ENCODE data around the gene GLYATL1B. TPM values are rescaled to one million over a fixed set of nuclear protein-coding genes. Genes with fewer than 3 reads are reported as not detected.

GLYATL1B gene
- total RNA-seq, 1 experiment from 2014 or later = not detected

GRCh38 chr11:59144096-59144495 is 58.0 kb downstream of the GLYATL1B start:
- Histone ChIP-seq H3K4me2 (ENCODE audit: low read depth, low read length, poor library complexity, severe bottlenecking) (peak overlapping the region; percentile 98), H3K79me2 (ENCODE audit: low read length) (peaks cover 18% of the 10 kb centered on the region), H2AFZ (ENCODE audit: low read length) (peak overlapping the region; percentile 49; the same call in 1 of the 2 replicates), H3K27ac (ENCODE audit: low read length) (peak overlapping the region; percentile 76), H3K4me1 (ENCODE audit: low read length) (peaks cover 63% of the 10 kb centered on the region), H3K4me3 (ENCODE audit: low read length) (peak overlapping the region; percentile 94), H3K9me2 (replicated peaks; ENCODE audit: insufficient read depth, low read length) (no peaks in the 10 kb centered on the region), H3K9ac (ENCODE audit: low read length) (peak overlapping the region; percentile 74), H4K20me1 (ENCODE audit: insufficient read depth, low read depth, low read length) (no peaks in the 10 kb centered on the region), H3K9me3 (ENCODE audit: low read length) (no peaks in the 10 kb centered on the region), H3K27me3 (ENCODE audit: low read length) (no peaks in the 10 kb centered on the region), H3K36me3 (ENCODE audit: insufficient read depth, low read length) (peaks cover 28% of the 10 kb centered on the region)
- peak; percentile 54 for DNase-seq

Other genes starting within 250 kb of the GLYATL1B start
- gene GLYATL2, start 241.6 kb upstream of the GLYATL1B start, total RNA-seq (2014; rRNA removed; shearing (Covaris generic); ENCODE audit: low replicate concordance) = not detected in 2 replicates
- gene GLYATL1, start 146.8 kb upstream of the GLYATL1B start, total RNA-seq (2014; rRNA removed; shearing (Covaris generic); ENCODE audit: low replicate concordance) = not detected in 2 replicates
- 10.7 and 19.9 TPM in 2 replicates for gene FAM111B, start 20.9 kb downstream of the GLYATL1B start, total RNA-seq (2014; rRNA removed; shearing (Covaris generic); ENCODE audit: low replicate concordance)
- gene FAM111A, start 56.5 kb downstream of the GLYATL1B start, total RNA-seq (2014; rRNA removed; shearing (Covaris generic); ENCODE audit: low replicate concordance) = 48.2 and 64.1 TPM in 2 replicates
- 8.4 and 9.2 TPM in 2 replicates for gene DTX4, start 85.8 kb downstream of the GLYATL1B start, total RNA-seq (2014; rRNA removed; shearing (Covaris generic); ENCODE audit: low replicate concordance)
- 59.6 and 80.0 TPM in 2 replicates for gene MPEG1, start 126.6 kb downstream of the GLYATL1B start, total RNA-seq (2014; rRNA removed; shearing (Covaris generic); ENCODE audit: low replicate concordance)